ENCODE results near the gene FKBP3.

The FKBP3 gene

DNA sequence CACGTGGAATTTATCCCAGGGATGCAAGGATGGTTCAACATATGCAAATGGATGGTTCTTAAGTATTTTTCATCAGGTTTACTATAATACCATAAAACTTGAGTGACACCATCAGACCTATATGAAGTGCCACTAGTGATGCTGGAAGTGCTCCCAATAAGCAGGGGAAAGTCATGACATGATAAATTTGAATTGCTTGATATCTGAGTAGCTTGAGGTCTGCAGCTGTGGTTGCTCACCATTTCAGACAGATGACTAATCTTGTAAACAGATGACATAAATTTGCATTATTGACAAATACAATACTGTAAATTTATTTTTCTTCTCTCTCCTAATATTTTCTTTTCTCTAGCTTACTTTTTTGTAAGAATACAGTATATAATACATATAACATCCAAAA, 64.1 kb downstream of the FKBP3 start:
- Histone ChIP-seq H3K27ac (ENCODE audit: low read depth, low read length) (no peak overlapping the region), H3K4me3 (ENCODE audit: low read length) (no peak overlapping the region), H3K4me1 (ENCODE audit: control insufficient read depth, low read length) (no peaks in the 10 kb centered on the region), H3K27me3 (ENCODE audit: control insufficient read depth, low read length) (no peaks in the 10 kb centered on the region), H3K79me2 (ENCODE audit: control insufficient read depth, low read length) (no peaks in the 10 kb centered on the region), H3K9me2 (replicated peaks; ENCODE audit: control insufficient read depth, low read length) (no peaks in the 10 kb centered on the region), H4K20me1 (ENCODE audit: control insufficient read depth, insufficient read depth, low read depth, low read length) (no peaks in the 10 kb centered on the region), H3F3A (ENCODE audit: control insufficient read depth, insufficient read depth) (no peaks in the 10 kb centered on the region), H3K36me3 (ENCODE audit: control insufficient read depth, low read length) (peaks cover 5% of the 10 kb centered on the region; the same call in 1 of the 2 replicates), H3K4me2 (ENCODE audit: low read length) (no peak overlapping the region), H3K9me3 (ENCODE audit: control insufficient read depth, insufficient read depth, low read length) (no peaks in the 10 kb centered on the region)
- TF ChIP-seq EZH2phosphoT487 (IDR thresholded peaks at IDR 0.05; ENCODE audit: borderline replicate concordance, low read length), result no peak
- TF ChIP-seq, protein P1, sequence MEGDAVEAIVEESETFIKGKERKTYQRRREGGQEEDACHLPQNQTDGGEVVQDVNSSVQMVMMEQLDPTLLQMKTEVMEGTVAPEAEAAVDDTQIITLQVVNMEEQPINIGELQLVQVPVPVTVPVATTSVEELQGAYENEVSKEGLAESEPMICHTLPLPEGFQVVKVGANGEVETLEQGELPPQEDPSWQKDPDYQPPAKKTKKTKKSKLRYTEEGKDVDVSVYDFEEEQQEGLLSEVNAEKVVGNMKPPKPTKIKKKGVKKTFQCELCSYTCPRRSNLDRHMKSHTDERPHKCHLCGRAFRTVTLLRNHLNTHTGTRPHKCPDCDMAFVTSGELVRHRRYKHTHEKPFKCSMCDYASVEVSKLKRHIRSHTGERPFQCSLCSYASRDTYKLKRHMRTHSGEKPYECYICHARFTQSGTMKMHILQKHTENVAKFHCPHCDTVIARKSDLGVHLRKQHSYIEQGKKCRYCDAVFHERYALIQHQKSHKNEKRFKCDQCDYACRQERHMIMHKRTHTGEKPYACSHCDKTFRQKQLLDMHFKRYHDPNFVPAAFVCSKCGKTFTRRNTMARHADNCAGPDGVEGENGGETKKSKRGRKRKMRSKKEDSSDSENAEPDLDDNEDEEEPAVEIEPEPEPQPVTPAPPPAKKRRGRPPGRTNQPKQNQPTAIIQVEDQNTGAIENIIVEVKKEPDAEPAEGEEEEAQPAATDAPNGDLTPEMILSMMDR (IDR thresholded peaks at IDR 0.05; ENCODE audit: low read depth, low read length, poor library complexity, severe bottlenecking), result no peak

- no peak overlapping the region for H3K4me3 ChIP-seq (ENCODE audit: low read length)
- H3K79me2 ChIP-seq (ENCODE audit: control insufficient read depth, low read length), result no peaks in the 10 kb centered on the region
- H3K36me3 ChIP-seq (ENCODE audit: control insufficient read depth, low read length), result peaks cover 2% of the 10 kb centered on the region; the same call in 1 of the 2 replicates
- H3K9me3 ChIP-seq (ENCODE audit: control insufficient read depth, insufficient read depth, low read length), result no peaks in the 10 kb centered on the region
- H3K4me1 ChIP-seq (ENCODE audit: control insufficient read depth, low read length), result no peaks in the 10 kb centered on the region
- TF ChIP-seq, protein P1 (IDR thresholded peaks at IDR 0.05; ENCODE audit: low read depth, low read length, poor library complexity, severe bottlenecking), result no peak
- no peak for TF ChIP-seq EZH2phosphoT487 (IDR thresholded peaks at IDR 0.05; ENCODE audit: borderline replicate concordance, low read length)
- no peaks in the 10 kb centered on the region for H3K9me2 ChIP-seq (replicated peaks; ENCODE audit: control insufficient read depth, low read length)
- H4K20me1 ChIP-seq (ENCODE audit: control insufficient read depth, insufficient read depth, low read depth, low read length), result no peaks in the 10 kb centered on the region
- no peak overlapping the region for H3K4me2 ChIP-seq (ENCODE audit: low read length)
- no peaks in the 10 kb centered on the region for H3F3A ChIP-seq (ENCODE audit: control insufficient read depth, insufficient read depth)
- no peak overlapping the region for H3K27ac ChIP-seq (ENCODE audit: low read depth, low read length)
- H3K27me3 ChIP-seq (ENCODE audit: control insufficient read depth, low read length), result no peaks in the 10 kb centered on the region
These were observed 65.9 kb downstream of the FKBP3 start for GRCh38 chr14:45068396-45068795.

- TF ChIP-seq EZH2phosphoT487 (IDR thresholded peaks at IDR 0.05; ENCODE audit: borderline replicate concordance, low read length), result no peak
- TF ChIP-seq, protein P1 (IDR thresholded peaks at IDR 0.05; ENCODE audit: low read depth, low read length, poor library complexity, severe bottlenecking), result no peak
These were observed 67.6 kb downstream of the FKBP3 start for GRCh38 chr14:45066667-45067066.

More at GRCh38 chr14:45066667-45067066, 67.6 kb downstream of the FKBP3 start:
- Histone ChIP-seq H3K36me3 (ENCODE audit: control insufficient read depth, low read length) (no peaks in the 10 kb centered on the region), H3K4me2 (ENCODE audit: low read length) (no peak overlapping the region), H3F3A (ENCODE audit: control insufficient read depth, insufficient read depth) (no peaks in the 10 kb centered on the region), H4K20me1 (ENCODE audit: control insufficient read depth, insufficient read depth, low read depth, low read length) (no peaks in the 10 kb centered on the region), H3K27me3 (ENCODE audit: control insufficient read depth, low read length) (no peaks in the 10 kb centered on the region), H3K9me3 (ENCODE audit: control insufficient read depth, insufficient read depth, low read length) (no peaks in the 10 kb centered on the region), H3K79me2 (ENCODE audit: control insufficient read depth, low read length) (no peaks in the 10 kb centered on the region), H3K9me2 (replicated peaks; ENCODE audit: control insufficient read depth, low read length) (no peaks in the 10 kb centered on the region), H3K4me1 (ENCODE audit: control insufficient read depth, low read length) (no peaks in the 10 kb centered on the region), H3K4me3 (ENCODE audit: low read length) (no peak overlapping the region), H3K27ac (ENCODE audit: low read depth, low read length) (no peak overlapping the region)

All from DOHH2 (cell line).